ENCODE data around the gene DCHS1.

Gene DCHS1

GRCh38 chr11:6674219-6674597 is 18.6 kb upstream of the DCHS1 start:
- no peak for FAIRE-seq
- no peak for DNase-seq (ENCODE audit: insufficient read length, low spot score)

GRCh38 chr11:6673523-6674218 is 18.1 kb upstream of the DCHS1 start:
- no peak for FAIRE-seq
- DNase-seq (ENCODE audit: insufficient read length, low spot score): no peak

- FAIRE-seq: no peak
- DNase-seq (ENCODE audit: insufficient read length, low spot score): no peak
Observed at GRCh38 chr11:6671991-6672390, 16.4 kb upstream of the DCHS1 start.

- FAIRE-seq (peak; percentile 40), DNase-seq (ENCODE audit: insufficient read length, low spot score) (no peak)
Observed at GRCh38 chr11:6670202-6670830, 14.7 kb upstream of the DCHS1 start.

- FAIRE-seq (no peak), DNase-seq (ENCODE audit: insufficient read length, low spot score) (no peak)
Observed at GRCh38 chr11:6667733-6668374, 12.2 kb upstream of the DCHS1 start.

GRCh38 chr11:6666302-6667183 is 10.9 kb upstream of the DCHS1 start:
- DNase-seq (ENCODE audit: insufficient read length, low spot score) (no peak), FAIRE-seq (no peak)

GRCh38 chr11:6664551-6664950 is 8.9 kb upstream of the DCHS1 start:
- DNase-seq (ENCODE audit: insufficient read length, low spot score): no peak
- no peak for FAIRE-seq

- FAIRE-seq (peak; percentile 46), DNase-seq (ENCODE audit: insufficient read length, low spot score) (no peak)
Observed at GRCh38 chr11:6663794-6664469, 8.3 kb upstream of the DCHS1 start.

GRCh38 chr11:6660712-6661111 is 5.1 kb upstream of the DCHS1 start:
- DNase-seq (ENCODE audit: insufficient read length, low spot score) (no peak), FAIRE-seq (no peak)

- no peak for FAIRE-seq
Observed at GRCh38 chr11:6658647-6659046, 3.0 kb upstream of the DCHS1 start.

GRCh38 chr11:6657346-6657745 is 1.7 kb upstream of the DCHS1 start:
- FAIRE-seq (no peak), DNase-seq (ENCODE audit: insufficient read length, low spot score) (no peak)

More at GRCh38 chr11:6658647-6659046, 3.0 kb upstream of the DCHS1 start:
- no peak for DNase-seq (ENCODE audit: insufficient read length, low spot score)

GRCh38 chr11:6656936-6657335 is 1.3 kb upstream of the DCHS1 start:
- DNase-seq (ENCODE audit: insufficient read length, low spot score) (no peak), FAIRE-seq (no peak)

GRCh38 chr11:6656584-6656915 is 941 bp upstream of the DCHS1 start:
- no peak for FAIRE-seq
- no peak for DNase-seq (ENCODE audit: insufficient read length, low spot score)

- FAIRE-seq: peak; percentile 31
- DNase-seq (ENCODE audit: insufficient read length, low spot score): no peak
Observed at GRCh38 chr11:6655020-6655789, 404 bp downstream of the DCHS1 start.

GRCh38 chr11:6654281-6655019 is 1.2 kb downstream of the DCHS1 start:
- FAIRE-seq (no peak), DNase-seq (ENCODE audit: insufficient read length, low spot score) (no peak)

GRCh38 chr11:6653656-6654055 is 2.0 kb downstream of the DCHS1 start:
- DNase-seq (ENCODE audit: insufficient read length, low spot score) (no peak), FAIRE-seq (no peak)

- no peak for FAIRE-seq
Observed at GRCh38 chr11:6653097-6653496, 2.5 kb downstream of the DCHS1 start.

GRCh38 chr11:6652182-6652581 is 3.4 kb downstream of the DCHS1 start:
- DNase-seq (ENCODE audit: insufficient read length, low spot score) (no peak), FAIRE-seq (no peak)

More at GRCh38 chr11:6653097-6653496, 2.5 kb downstream of the DCHS1 start:
- no peak for DNase-seq (ENCODE audit: insufficient read length, low spot score)

GRCh38 chr11:6650980-6651379 is 4.6 kb downstream of the DCHS1 start:
- DNase-seq (ENCODE audit: insufficient read length, low spot score): no peak
- no peak for FAIRE-seq
